GM19240 (cell line): Measurements from ENCODE around the gene H6PD.

ENCODE experiments used
- DNase-seq: peaks from one replicate; pipeline ENCODE4 v3.0.0; 2011; ENCODE audit warnings: low spot score; ENCODE audit not compliant: insufficient read length

Gene H6PD

DNA sequence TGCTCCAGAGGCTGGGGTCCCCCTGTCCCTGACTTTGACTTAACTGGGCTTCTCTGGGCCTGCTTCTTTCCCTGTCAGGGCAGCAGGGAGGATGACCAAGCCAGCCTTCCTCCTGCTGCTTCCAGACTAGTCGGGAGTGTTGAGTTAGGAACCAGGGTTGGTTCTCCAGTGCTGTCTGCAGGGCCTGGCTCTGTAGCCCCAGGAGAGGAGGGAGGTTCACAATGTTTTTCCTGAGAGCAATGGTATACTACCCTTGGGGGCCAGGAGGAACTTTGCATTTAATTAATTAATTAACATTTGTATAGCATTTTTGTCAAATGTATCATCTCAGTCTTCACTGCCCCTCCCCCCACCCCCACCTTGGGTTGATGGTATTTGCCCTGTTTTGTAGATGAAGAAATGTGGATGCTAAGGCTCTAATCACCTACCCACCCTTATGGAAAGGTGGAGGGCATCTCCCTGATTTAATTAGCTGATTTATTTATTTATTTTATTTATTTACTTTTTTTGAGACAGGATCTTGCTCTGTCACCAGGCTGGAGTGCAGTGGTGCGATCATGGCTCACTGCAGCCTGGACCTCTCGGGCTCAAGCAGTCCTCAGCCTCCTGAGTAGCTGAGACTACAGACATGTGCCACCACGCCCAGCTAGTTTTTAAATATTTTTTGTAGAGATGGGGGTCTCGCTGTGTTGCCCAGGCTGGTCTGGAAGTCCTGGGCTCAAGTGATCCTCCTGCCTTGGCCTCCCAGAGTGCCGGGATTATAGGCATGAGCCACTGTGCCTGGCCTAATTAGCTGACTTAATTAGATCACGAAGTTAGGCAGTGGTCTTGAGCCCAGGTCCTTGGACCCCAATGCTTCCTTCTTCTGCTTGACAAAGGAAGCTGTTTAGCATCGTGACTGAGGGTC lies 6.6 kb downstream of the H6PD start:
- no peak for DNase-seq

DNA sequence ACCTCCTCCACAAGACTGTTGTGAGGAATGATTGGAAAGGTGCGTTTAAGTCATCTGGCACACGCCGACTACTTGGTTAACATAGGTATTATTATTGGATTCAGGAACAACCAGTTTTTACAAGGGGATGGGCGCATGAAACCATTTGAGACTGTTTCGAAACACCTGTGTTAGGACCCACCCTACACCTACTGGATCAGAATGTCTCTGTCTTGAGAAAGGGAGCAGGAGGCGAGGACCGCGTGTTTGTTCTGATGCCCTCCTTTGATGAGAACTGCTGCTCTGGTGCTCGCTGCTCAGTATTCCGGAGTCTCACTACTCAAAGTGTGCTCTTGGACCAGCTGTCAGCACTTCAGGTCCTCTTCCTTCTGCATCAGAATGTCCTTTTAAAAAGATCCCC lies 7.3 kb downstream of the H6PD start:
- DNase-seq: no peak

- no peak for DNase-seq
These were observed 7.9 kb downstream of the H6PD start for GRCh38 chr1:9242338-9242969.

- DNase-seq: no peak
These were observed 8.6 kb downstream of the H6PD start for GRCh38 chr1:9243066-9243739.

GRCh38 chr1:9244501-9245229 lies 10.1 kb downstream of the H6PD start:
- DNase-seq: no peak

DNA sequence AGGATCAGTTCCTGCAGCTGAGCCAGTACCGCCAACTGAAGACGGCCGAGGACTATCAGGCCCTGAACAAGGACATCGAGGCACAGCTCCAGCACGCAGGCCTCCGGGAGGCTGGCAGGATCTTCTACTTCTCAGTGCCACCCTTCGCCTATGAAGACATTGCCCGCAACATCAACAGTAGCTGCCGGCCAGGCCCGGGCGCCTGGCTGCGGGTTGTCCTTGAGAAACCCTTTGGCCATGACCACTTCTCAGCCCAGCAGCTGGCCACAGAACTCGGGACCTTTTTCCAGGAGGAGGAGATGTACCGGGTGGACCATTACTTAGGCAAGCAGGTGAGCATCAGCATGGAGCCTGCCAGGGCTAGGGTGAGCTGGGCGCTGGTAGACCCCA lies 10.7 kb downstream of the H6PD start:
- DNase-seq: no peak

DNA sequence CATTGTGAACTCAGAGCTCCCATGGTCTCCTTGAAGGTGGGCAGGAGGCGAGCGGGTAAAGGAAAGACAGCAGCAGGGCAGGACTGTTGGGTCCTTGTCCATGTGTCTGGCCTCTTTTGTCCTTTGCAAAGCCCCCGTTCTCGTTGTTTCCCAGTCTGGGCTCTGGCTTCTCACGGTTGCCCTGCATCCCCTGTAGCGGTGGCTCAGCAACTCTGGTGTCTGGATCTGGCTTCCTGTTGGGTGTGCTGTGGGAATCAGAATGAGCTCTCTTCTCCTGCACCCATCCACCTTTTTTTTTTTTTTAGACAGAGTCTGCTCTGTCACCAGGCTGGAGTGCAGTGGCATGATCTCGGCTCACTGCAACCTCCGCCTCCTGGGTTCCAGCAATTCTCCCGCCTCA lies 11.1 kb downstream of the H6PD start:
- no peak for DNase-seq

GRCh38 chr1:9246215-9246614 lies 11.6 kb downstream of the H6PD start:
- no peak for DNase-seq

- DNase-seq: no peak
These were observed 12.5 kb downstream of the H6PD start for GRCh38 chr1:9246841-9247785.

GRCh38 chr1:9247894-9248293 lies 13.3 kb downstream of the H6PD start:
- DNase-seq: no peak

GRCh38 chr1:9248341-9249262 lies 14.0 kb downstream of the H6PD start:
- no peak for DNase-seq

DNA sequence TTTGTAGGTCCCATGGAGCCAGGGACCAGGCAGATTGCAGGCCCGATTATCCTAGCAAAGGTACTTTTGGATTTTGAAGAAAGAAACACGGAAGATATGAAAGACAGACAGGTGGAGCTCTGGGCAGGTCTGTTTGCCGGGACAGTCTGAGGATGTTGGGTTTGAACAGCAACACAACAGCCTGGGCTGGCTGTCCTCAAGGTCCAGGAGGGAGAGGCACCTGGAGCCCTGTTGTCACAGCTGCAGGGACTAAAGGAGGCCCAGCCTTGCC lies 14.6 kb downstream of the H6PD start:
- no peak for DNase-seq

- peak; percentile 39 for DNase-seq
These were observed 15.2 kb downstream of the H6PD start for GRCh38 chr1:9249534-9250410.

DNA sequence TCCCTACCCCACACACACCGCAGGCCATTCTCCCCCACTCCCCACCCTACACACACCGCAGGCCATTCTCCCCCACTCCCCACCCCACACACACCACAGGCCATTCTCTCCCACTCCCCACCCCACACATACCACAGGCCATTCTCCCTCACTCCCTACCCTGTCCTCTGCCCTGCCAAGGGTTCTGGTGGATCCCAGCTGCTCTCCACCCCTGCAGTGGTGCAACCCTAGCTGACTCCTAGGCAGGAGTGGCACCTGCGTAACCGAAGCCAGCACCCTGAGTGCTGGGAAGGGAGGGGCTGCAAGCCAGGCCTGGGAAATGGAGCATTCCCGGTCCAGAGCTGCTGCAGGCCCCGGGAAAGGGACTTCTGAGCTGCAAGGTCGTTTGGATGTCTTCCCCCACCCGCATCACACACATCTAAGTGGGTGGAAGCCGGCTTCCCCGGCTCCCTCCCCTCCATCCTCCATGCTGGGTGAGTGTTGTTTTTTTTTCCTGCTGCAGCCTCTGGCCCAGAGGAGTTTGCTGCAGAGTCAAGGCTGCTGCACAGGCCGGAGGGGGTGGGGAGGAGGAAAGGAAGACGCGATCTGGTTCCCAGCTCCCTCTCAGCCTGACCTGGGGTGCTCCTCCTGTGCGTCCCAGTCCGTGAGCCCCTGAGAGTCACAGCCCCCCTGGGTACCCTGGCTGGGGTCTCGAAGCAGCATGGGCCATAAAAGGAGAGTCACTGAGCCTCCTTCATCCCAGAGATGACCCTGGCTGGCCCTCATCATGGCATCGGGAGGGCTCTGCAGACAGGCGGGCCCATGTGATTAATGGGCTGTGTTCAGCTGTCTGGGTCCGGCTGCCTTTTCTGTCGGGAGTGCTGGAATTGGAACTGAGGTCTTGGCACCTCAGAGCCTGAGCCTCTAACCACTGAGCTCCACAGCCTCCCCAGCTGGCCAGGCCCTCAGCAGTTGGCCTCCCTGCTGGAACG lies 16.1 kb downstream of the H6PD start:
- no peak for DNase-seq

- DNase-seq: no peak
These were observed 16.9 kb downstream of the H6PD start for GRCh38 chr1:9251501-9251900.

DNA sequence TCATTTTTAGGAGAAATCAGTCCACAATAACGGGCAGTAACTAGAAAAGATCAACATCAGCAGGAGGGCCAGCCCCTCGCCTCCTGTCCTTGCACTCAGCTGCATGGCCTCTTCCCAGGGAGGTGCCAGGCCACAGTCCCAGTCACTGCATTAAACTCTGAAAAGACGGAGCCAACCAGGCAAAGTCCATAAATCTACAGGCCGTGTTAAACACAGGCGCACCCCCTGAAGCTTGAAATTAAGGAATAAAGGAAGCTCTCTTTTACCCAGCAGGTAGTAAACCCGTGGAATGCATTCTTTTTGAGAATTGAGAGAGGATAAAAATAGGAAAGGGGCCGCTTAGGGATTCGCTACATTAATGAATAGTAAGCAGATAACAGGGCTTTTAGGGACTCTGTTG lies 18.4 kb downstream of the H6PD start:
- DNase-seq: no peak

GRCh38 chr1:9253453-9254105 lies 19.0 kb downstream of the H6PD start:
- no peak for DNase-seq
